Stimulated activated CD4-positive, alpha-beta T cell treated with anti-CD3 and anti-CD28 coated beads, Interleukin-4, amount 100 ng/mL, for 1 hour (primary cell): ENCODE measurements around the gene ENO2.
A peak's percentile ranks its signal among the peaks of the same experiment; 100 is the strongest.

Experiments
- DNase-seq: peaks from one replicate; pipeline ENCODE4 v3.0.0-alpha.2; 2020

Gene ENO2

GRCh38 chr12:6914947-6915788, 788 bp downstream of the ENO2 start:
- DNase-seq, result no peak

GRCh38 chr12:6915789-6916285, 1.5 kb downstream of the ENO2 start:
- DNase-seq, result no peak

GRCh38 chr12:6916426-6917200, 2.2 kb downstream of the ENO2 start:
- no peak for DNase-seq

GRCh38 chr12:6917491-6918231, 3.3 kb downstream of the ENO2 start:
- DNase-seq, result no peak

DNA sequence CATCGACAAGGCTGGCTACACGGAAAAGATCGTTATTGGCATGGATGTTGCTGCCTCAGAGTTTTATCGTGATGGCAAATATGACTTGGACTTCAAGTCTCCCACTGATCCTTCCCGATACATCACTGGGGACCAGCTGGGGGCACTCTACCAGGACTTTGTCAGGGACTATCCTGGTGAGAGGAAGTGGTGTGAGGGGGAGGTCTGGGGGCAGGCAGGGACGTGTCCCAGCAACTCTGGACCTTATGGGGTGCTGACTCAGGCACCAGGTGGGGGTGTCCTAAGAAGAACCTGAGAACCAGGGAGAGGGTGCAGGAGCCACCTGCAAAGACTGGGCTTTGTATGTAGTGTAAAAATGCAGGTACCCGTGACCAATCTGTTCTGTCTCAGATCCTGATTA, 5.2 kb downstream of the ENO2 start:
- DNase-seq, result no peak

DNA sequence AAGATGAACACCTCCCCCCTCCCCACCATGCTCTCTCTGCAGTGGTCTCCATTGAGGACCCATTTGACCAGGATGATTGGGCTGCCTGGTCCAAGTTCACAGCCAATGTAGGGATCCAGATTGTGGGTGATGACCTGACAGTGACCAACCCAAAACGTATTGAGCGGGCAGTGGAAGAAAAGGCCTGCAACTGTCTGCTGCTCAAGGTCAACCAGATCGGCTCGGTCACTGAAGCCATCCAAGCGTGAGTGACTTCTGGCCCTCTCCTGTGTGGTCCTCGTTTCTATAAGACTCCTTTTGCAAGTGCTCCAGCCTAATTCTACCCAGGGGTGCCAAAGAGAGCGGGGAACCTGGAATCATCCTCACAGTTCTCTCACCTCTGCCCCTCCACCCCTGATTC, 7.2 kb downstream of the ENO2 start:
- no peak for DNase-seq

DNA sequence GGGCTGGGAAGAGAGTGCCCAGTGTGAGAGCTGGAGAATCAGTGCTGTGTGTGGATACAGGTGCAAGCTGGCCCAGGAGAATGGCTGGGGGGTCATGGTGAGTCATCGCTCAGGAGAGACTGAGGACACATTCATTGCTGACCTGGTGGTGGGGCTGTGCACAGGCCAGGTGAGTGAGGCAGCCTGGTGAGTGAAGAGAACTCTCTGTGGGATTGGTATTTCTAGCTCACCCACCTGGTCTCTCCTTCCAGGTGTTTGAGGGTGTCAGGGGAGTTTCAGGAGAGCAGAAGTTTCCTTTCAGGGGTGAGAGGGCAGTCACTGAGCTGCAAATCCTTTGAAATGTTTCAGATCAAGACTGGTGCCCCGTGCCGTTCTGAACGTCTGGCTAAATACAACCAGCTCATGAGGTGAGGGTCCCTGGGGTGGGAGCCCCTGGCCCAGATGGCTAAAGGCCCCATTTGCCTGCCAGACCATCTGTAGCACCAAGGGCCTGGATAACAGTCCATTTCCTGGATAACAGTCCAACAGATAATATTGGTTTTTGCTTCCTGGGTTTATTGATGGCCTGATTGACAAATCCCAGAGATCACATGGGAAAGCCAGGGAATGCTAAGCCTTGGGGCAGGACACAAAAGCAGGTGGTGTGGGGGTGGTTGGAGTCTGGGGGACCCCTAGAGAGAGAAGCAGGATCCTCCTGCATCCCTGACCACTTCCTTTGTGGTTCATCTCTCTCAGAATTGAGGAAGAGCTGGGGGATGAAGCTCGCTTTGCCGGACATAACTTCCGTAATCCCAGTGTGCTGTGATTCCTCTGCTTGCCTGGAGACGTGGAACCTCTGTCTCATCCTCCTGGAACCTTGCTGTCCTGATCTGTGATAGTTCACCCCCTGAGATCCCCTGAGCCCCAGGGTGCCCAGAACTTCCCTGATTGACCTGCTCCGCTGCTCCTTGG, 7.9 kb downstream of the ENO2 start:
- no peak for DNase-seq

DNA sequence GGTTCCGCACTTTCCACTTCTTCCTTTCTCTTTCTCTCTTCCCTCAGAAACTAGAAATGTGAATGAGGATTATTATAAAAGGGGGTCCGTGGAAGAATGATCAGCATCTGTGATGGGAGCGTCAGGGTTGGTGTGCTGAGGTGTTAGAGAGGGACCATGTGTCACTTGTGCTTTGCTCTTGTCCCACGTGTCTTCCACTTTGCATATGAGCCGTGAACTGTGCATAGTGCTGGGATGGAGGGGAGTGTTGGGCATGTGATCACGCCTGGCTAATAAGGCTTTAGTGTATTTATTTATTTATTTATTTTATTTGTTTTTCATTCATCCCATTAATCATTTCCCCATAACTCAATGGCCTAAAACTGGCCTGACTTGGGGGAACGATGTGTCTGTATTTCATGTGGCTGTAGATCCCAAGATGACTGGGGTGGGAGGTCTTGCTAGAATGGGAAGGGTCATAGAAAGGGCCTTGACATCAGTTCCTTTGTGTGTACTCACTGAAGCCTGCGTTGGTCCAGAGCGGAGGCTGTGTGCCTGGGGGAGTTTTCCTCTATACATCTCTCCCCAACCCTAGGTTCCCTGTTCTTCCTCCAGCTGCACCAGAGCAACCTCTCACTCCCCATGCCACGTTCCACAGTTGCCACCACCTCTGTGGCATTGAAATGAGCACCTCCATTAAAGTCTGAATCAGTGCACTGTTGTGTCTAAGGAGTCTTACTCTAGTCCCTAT, 8.8 kb downstream of the ENO2 start:
- no peak for DNase-seq

- DNase-seq, result no peak
Observed at GRCh38 chr12:6923851-6924250, 9.5 kb downstream of the ENO2 start.

- DNase-seq, result no peak
Observed at GRCh38 chr12:6925239-6925539, 10.8 kb downstream of the ENO2 start.

DNA sequence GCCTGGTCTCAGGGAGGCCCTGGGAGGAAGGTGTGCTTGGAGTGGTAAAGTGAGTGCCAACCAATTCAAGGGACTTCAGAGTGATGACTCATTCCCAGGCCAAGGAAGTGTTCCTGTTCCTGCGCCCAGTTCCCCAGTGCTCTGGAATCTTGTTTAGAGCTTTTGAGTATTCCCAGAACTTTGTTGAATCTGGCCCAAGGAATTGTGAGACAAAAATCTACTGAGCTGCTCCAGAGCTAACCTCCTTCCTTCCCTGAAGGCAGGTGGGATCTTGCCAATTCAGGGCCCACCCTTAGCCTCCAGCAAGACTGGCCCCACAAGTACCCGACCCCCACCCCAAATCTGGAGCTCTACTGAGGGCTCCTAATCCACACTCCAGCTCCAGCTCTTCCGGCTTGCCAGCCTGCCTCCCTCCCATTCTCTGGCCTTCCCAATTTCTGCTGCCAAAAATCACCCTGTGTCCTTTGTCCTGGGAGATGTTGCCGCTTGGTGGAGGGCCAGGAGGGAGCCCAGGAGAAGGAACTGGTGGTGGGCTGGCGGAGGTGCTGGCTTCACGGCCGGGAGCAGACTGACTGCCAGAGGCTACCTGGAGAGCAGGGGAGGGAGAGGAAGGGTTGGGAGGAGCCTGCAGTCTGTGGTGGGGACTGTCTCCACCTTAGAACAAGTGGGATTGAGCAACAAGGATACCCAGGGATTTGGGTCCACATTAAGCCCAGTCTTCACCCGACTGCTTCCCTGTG, 11.3 kb downstream of the ENO2 start:
- DNase-seq, result no peak

GRCh38 chr12:6927379-6928021, 13.1 kb downstream of the ENO2 start, which contains the start of gene ATN1:
TSS of gene ATN1 (plus strand) at chr12:6927959. CDS start at chr12:6934002, 6,043 bp downstream.
- peak; percentile 57 for DNase-seq

GRCh38 chr12:6928022-6928702, 13.8 kb downstream of the ENO2 start:
- peak; percentile 33 for DNase-seq

DNA sequence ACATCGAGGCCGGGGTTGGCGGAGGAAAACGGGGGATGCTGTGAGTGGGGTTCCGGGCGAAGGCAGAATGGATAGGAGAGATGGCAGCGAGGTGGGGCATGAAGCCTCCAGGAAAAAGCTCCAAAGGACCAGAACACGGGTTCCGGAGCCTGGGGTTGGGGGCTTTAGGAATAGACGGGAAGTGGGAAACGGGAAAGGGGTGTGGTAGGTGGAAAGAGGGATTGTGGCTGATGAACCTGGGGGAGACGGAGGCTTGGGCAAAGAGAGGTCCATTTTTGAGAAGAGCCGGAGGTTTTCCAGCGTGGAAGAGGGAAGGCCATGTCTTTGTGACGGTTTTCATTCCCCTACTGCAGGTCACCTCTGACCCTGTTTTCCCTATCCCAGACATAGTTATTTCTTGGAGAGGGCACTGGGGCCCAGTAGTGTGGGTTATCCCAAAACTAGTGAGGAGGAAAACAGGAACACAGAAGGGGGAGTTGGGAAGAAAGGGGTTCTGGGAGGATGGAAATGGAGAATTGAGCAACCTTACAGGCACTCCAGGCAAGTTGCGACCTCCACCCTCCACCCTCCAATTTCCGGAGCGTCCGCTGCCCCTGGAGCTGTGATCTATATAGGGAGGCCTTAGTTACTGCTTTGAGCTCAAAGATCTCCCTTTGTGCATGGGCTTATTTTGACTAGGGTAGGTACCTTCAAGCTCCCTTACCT, 14.5 kb downstream of the ENO2 start:
- DNase-seq, result no peak

GRCh38 chr12:6929466-6930452, 15.4 kb downstream of the ENO2 start:
- DNase-seq, result no peak

GRCh38 chr12:6932766-6933165, 18.4 kb downstream of the ENO2 start:
- DNase-seq, result no peak

GRCh38 chr12:6934110-6934509, 19.7 kb downstream of the ENO2 start:
- DNase-seq, result no peak
